Large intestine (tissue), 3 donors: ENCODE results near the gene PRRC2C. TPM values are rescaled to one million over a fixed set of nuclear protein-coding genes. Genes with fewer than 3 reads are reported as not detected.

Source experiments
- DNase-seq, 2 donors: peaks; one replicate each; pipeline versions ENCODE4 v3.0.0 to v3.0.0-alpha.2; 2013
- H3K27ac ChIP-seq: one replicate; pipeline ENCODE4 v1.5.1; 2013; ENCODE audit warnings: low read length
- H3K27me3 ChIP-seq: 2 replicates; pipeline ENCODE4 v1.6.1; 2013; ENCODE audit warnings: low read length; ENCODE audit not compliant: control insufficient read depth, insufficient read depth
- H3K36me3 ChIP-seq: 2 replicates; pipeline ENCODE4 v1.6.1; 2013; ENCODE audit warnings: low read length; ENCODE audit not compliant: control insufficient read depth, insufficient read depth
- H3K4me1 ChIP-seq: one replicate; pipeline ENCODE4 v1.6.1; 2013; ENCODE audit warnings: low read length; ENCODE audit not compliant: control insufficient read depth, insufficient read depth
- H3K4me3 ChIP-seq: one replicate; pipeline ENCODE4 v1.5.1; 2013; ENCODE audit warnings: low read length
- H3K9me3 ChIP-seq: one replicate; pipeline ENCODE4 v1.6.1; 2013; ENCODE audit warnings: mild to moderate bottlenecking, low read depth, low read length, moderate library complexity; ENCODE audit not compliant: control insufficient read depth
- WGBS: methylation state at CpG from one replicate; pipeline ENCODE4 v1.1.5; 2013; ENCODE audit warnings: low lambda C conversion rate; ENCODE audit not compliant: insufficient coverage; 5-methylcytosine and 5-hydroxymethylcytosine counted together
- polyA plus RNA-seq: library from polyadenylated mRNA; unstranded; fragments of 120-200 nt; gene quantifications from one replicate; pipeline ENCODE4 v1.2.1, GENCODE V29; 2013

The PRRC2C gene
- polyA plus RNA-seq, 1 donor: 107 TPM

DNA sequence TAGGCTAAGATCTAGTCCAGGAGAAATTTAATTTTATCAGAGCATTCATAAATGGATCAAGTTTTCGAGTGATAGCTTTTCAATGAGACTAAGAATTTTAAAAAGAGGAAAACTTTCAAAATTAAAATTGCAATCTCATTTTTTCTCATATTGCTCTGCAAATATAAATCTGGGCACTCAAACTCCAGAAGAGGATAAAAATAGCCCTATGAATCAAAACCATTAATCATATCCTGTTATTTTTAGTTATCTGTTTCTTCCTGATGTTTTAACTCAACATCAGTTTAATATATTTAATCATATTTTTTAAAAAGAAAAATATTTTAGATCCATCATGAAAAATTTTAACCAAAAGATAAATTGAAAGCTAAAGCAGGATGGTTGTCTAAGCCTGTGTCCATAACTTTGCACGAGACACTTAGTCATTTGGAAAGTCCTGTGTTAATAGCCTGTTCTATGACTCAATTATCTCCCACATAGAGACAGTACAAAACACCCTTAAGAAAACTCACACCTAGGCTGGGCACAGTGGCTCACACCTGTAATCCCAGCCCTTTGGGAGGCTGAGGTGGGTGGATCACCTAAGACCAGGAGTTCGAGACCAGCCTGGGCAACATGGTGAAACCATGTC, 17.1 kb upstream of the PRRC2C start:
- H3K27me3 ChIP-seq: no peaks in the 10 kb centered on the region
- H3K27ac ChIP-seq: no peak overlapping the region
- WGBS: 100% methylated on average over 1 of the region's 3 CpGs
- H3K36me3 ChIP-seq: no peaks in the 10 kb centered on the region
- no peak for DNase-seq
- H3K4me1 ChIP-seq: no peaks in the 10 kb centered on the region
- H3K9me3 ChIP-seq: no peaks in the 10 kb centered on the region
- H3K4me3 ChIP-seq: no peak overlapping the region

DNA sequence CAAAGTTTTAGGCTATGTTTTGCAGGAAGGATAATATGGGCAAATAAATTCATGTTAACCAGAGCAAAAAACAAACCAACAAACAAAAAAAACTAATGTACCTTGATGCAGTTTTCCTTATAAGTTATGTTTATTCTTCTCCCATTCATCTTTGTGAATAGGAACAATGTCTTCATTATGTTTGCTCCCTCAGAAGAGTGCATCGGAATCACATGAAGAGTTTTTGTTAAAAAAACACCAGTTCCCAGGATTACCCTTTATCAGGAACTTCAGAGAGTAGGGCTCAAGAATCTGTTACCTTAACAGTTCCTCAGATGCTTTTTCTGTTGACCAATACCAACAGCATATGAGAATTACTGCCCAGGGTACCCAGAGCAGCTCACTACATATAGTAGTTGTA, 14.6 kb upstream of the PRRC2C start:
- Histone ChIP-seq H3K9me3 (no peaks in the 10 kb centered on the region), H3K4me1 (no peaks in the 10 kb centered on the region), H3K27me3 (no peaks in the 10 kb centered on the region), H3K36me3 (no peaks in the 10 kb centered on the region), H3K4me3 (no peak overlapping the region), H3K27ac (no peak overlapping the region)
- 100% methylated on average over 1 of the region's 1 CpG for WGBS
- DNase-seq: no peak

GRCh38 chr1:171472183-171472647, 13.1 kb upstream of the PRRC2C start:
- no peak overlapping the region for H3K4me3 ChIP-seq
- WGBS: no CpG with 5 or more reads among the region's 7 CpGs
- no peaks in the 10 kb centered on the region for H3K4me1 ChIP-seq
- H3K27me3 ChIP-seq: no peaks in the 10 kb centered on the region
- no peak for DNase-seq
- no peaks in the 10 kb centered on the region for H3K9me3 ChIP-seq
- H3K36me3 ChIP-seq: no peaks in the 10 kb centered on the region
- no peak overlapping the region for H3K27ac ChIP-seq

DNA sequence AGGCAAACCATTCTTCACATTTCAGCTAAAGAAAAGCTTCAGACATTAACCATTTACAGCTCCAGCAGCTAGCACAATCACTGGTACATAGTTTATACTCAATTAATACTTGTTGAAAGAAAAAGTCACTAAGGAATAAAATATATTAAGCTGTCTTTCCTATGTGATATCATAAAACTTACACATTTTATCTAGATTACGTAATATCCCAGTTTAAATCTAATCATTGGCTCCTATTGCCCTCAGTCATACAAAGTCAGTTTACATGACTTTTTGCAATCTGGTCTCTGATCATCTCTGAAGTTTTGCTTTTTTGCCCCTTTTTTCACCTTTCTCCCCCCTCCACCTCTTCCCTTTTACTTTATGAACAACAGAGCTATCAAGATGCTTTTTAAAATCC, 8.5 kb upstream of the PRRC2C start:
- no peaks in the 10 kb centered on the region for H3K9me3 ChIP-seq
- H3K4me1 ChIP-seq: no peaks in the 10 kb centered on the region
- H3K27ac ChIP-seq: no peak overlapping the region
- H3K4me3 ChIP-seq: no peak overlapping the region
- WGBS: 100% methylated on average over 1 of the region's 1 CpG
- no peaks in the 10 kb centered on the region for H3K27me3 ChIP-seq
- DNase-seq: no peak
- no peaks in the 10 kb centered on the region for H3K36me3 ChIP-seq

GRCh38 chr1:171477804-171478203, 7.5 kb upstream of the PRRC2C start:
- Histone ChIP-seq H3K4me3 (no peak overlapping the region), H3K27ac (no peak overlapping the region), H3K36me3 (no peaks in the 10 kb centered on the region), H3K27me3 (no peaks in the 10 kb centered on the region), H3K9me3 (no peaks in the 10 kb centered on the region), H3K4me1 (no peaks in the 10 kb centered on the region)
- WGBS: no CpG with 5 or more reads among the region's 1 CpG
- DNase-seq: no peak

DNA sequence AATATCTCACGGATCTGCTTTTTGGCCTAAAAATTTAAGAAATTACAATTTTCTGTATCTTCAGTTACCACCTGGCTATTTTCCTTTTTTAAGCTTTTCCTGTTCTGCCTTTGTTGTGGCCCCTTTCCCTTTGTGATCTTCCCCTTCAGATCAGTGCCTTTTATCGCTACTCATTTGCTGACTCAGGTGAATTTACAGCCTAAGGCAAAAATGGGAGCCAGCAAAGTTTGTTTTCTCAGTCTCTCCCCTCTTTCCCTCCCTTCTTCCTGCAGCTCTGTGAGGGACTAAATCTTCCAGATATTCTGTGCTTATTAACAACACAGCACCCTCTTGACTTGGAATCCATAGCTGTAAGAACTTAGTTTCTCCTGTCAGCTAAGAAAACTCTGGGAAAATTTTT, 5.3 kb upstream of the PRRC2C start:
- Histone ChIP-seq H3K27me3 (no peaks in the 10 kb centered on the region), H3K36me3 (no peaks in the 10 kb centered on the region), H3K27ac (no peak overlapping the region), H3K4me3 (no peak overlapping the region), H3K9me3 (no peaks in the 10 kb centered on the region), H3K4me1 (no peaks in the 10 kb centered on the region)
- WGBS: 78% methylated on average over 1 of the region's 2 CpGs
- DNase-seq: no peak

GRCh38 chr1:171484760-171485374, 463 bp upstream of the PRRC2C start:
- H3K36me3 ChIP-seq: peaks cover 2% of the 10 kb centered on the region
- no peaks in the 10 kb centered on the region for H3K27me3 ChIP-seq
- peaks cover 5% of the 10 kb centered on the region for H3K4me1 ChIP-seq
- DNase-seq: no peak
- H3K4me3 ChIP-seq: peak overlapping the region; percentile 95
- peak overlapping the region; percentile 99 for H3K27ac ChIP-seq
- no CpG with 5 or more reads among the region's 6 CpGs for WGBS
- H3K9me3 ChIP-seq: no peaks in the 10 kb centered on the region

DNA sequence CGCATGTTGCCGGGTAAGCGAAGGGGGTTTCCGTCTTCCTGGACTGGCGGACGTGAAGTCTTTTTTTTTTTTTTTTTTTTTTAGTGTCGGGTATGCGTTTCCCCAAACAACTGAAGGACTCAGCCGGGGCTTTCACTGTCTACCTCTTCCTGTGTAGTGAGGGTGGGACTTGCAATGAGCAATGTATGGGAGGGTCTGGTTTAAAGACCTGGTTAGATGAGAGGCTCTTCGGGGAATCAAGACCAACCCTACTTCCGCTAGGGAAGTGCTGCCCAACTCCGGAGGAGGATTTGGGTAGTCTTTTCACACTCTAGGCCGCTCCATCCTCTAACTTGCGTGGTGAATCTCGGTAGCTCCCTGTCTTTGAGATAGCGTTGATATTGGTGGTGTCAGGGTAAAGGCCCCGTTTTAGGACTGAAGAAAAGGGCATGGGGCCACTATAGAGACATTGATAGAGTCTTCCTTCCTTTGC, 754 bp downstream of the PRRC2C start:
- WGBS: no CpG with 5 or more reads among the region's 17 CpGs
- peaks cover 5% of the 10 kb centered on the region for H3K4me1 ChIP-seq

DNA sequence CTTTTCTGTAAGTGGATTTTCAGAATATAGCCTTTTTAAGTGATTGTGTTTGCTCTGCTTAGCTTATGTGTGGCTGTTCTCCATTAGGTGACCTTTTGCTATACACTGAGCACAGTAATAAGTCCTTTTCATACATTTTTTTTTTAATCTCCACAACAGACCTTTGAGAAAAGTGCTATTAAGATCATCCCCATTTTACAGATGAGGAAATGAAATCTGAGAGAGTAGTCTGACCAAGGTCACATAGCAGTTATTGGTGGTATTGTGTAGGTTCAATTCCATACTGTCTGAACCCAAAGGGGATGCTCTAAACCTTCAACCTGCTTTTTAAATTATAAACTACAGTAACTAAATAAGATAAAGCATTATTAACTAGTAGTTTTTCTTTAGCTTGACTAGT, 1.7 kb downstream of the PRRC2C start:
- Histone ChIP-seq H3K27ac (peak overlapping the region; percentile 99), H3K4me1 (peaks cover 5% of the 10 kb centered on the region), H3K4me3 (peak overlapping the region; percentile 95), H3K36me3 (peaks cover 9% of the 10 kb centered on the region), H3K9me3 (no peaks in the 10 kb centered on the region), H3K27me3 (no peaks in the 10 kb centered on the region)
- DNase-seq: no peak

More for the DNA sequence above, 754 bp downstream of the PRRC2C start:
- peak in 1 of 2 donors; percentile 51 for DNase-seq
- H3K36me3 ChIP-seq: peaks cover 5% of the 10 kb centered on the region
- no peaks in the 10 kb centered on the region for H3K27me3 ChIP-seq
- H3K27ac ChIP-seq: peak overlapping the region; percentile 99
- H3K9me3 ChIP-seq: no peaks in the 10 kb centered on the region
- peak overlapping the region; percentile 95 for H3K4me3 ChIP-seq

DNA sequence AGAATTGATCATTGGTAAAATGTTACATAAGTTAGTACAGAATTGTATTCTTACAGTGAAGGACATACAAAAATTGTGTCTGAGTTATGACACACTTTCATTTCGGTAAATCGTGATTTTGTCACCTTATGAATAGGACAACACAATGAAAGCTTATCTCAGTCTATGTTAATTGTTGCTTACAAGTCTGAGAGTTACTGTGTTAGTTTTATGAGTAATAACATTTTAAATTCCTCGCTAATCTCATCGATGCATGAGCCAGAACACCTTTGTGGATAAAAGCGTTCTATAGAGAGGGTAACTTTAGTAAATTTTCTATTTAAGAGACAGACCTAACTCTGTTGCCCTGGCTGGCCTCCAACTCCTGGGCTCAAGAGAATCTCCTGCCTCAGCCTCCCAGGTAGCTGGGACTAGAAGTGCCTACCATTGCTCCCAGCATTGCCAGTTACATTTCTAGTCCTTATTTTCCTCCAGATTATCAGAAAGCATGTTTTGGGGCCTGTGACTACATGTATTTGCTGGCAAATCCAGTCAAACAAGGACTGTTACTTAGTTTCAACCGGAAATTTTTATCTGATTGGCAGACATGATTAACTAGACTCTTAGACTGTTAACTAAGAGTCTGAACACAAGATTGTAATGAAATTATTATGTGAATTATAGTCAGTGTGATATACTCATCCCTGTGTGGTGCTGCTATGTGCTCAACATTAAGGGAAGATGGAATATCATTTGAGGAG, 3.0 kb downstream of the PRRC2C start:
- H3K36me3 ChIP-seq: peaks cover 9% of the 10 kb centered on the region

More for the DNA sequence above, 3.0 kb downstream of the PRRC2C start:
- H3K27me3 ChIP-seq: no peaks in the 10 kb centered on the region
- no peak overlapping the region for H3K4me3 ChIP-seq
- 100% methylated on average over 2 of the region's 6 CpGs for WGBS
- H3K9me3 ChIP-seq: no peaks in the 10 kb centered on the region
- H3K27ac ChIP-seq: no peak overlapping the region
- no peak for DNase-seq
- H3K4me1 ChIP-seq: peaks cover 5% of the 10 kb centered on the region
